ENCODE data around the gene INPP5E.

DNA sequence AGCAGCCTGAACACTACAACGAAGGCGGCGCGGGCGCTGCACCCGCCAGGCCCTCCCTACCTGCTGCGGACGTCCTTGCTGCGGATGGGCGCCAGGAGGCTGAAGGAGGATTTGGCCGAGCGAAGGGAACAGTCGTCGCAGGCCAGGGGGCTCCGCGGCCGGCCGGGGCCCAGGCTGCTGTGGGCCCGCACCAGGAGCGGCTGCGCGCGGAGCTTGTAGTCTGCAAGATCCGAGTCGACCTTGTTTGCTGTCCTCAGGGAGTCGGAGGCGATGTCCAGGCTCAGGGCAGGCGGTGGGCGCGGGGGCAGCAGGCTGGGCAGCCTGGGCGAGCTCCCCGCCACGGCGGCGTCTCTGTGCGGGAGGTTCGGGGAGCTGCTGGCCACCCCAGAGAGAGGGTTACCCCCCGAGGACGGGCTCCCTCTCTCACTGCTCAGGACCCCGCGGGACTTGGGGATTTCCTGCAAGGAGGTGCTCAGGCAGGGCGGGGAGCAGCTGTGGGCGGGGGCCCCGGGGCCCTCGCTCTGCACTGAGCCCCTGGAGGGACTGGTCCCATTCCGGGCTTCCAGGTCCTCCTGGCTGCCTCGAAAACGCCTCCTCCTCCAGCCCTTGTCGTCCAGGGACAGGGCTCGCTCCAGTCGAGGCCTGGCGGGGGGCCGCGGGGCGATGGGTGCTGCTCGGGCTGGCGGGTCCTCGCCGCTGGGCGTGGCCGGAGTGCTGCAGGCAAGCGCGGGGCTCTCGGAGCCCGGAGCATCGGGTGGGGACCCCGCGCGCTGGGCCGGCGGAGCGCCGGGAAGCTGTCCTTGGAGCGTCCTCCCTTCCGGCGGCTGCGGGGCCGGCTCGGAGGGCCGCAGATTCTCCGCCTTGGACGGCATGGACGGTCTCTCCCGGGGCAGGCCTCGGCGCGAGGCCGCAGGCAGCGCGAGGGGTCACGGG, 831 bp downstream of the INPP5E start:
- TF ChIP-seq CTCF (IDR thresholded peaks at IDR 0.05) (no peak), POLR2AphosphoS5 (IDR thresholded peaks at IDR 0.05) (no peak)
